Left lung (tissue), 10 donors: Measurements from ENCODE around the gene STYXL1. TPM values are rescaled to one million over a fixed set of nuclear protein-coding genes. Genes with fewer than 3 reads are reported as not detected.
"Not testable (repeated sequence)": the region's sequence is repeated elsewhere in the genome, so short reads cannot be mapped to it uniquely, and the experiment has no call there.

Source experiments
- ATAC-seq: fragments of 200-7000 bp; cut with Tn5 transposase; one replicate; pipeline ENCODE4 v1.9.1; 2020; ENCODE audit warnings: moderate library complexity
- DNase-seq, 4 donors: peaks; one replicate each; pipeline ENCODE4 v3.0.0-alpha.2; 2013 to 2020
- H3K27ac ChIP-seq, 2 donors: fragments of 200-600 bp; sonication (generic) in 1 of 2; one replicate each; pipeline versions ENCODE4 v1.5.0 to v1.8.0; 2020 to 2021
- H3K27me3 ChIP-seq, 2 donors: fragments of 200-600 bp; sonication (generic) in 1 of 2; one replicate each; pipeline versions ENCODE4 v1.5.0 to v1.8.0; 2020 to 2021
- H3K36me3 ChIP-seq, 2 donors: fragments of 200-600 bp; sonication (generic) in 1 of 2; one replicate each; pipeline versions ENCODE4 v1.5.0 to v1.8.0; 2020 to 2021
- H3K4me1 ChIP-seq, 2 donors: fragments of 200-600 bp; one replicate each; pipeline ENCODE4 v1.8.0; 2021
- H3K4me3 ChIP-seq, 2 donors: fragments of 200-600 bp; sonication (generic) in 1 of 2; one replicate each; pipeline versions ENCODE4 v1.5.0 to v1.8.0; 2020 to 2021; ENCODE audit warnings: mild to moderate bottlenecking in 1 of 2
- H3K9me3 ChIP-seq, 2 donors: fragments of 200-600 bp; sonication (generic) in 1 of 2; one replicate each; pipeline versions ENCODE4 v1.5.0 to v1.8.0; 2020 to 2021
- CTCF ChIP-seq, 2 donors: fragments of 200-600 bp; sonication (generic) in 1 of 2; IDR thresholded peaks; one replicate each; pipeline versions ENCODE4 v1.5.0 to v1.8.0; 2021; ENCODE audit warnings: antibody characterized with exemption in 2 of 2
- intact Hi-C, 2 donors: fragments of 100-400 bp; cut with DNase I; formaldehyde crosslinking; loops; one replicate each; pipeline versions ENCODE4 v1.11.2 to v1.14.2; 2022
- polyA plus RNA-seq, 6 donors: library from polyadenylated mRNA; unstranded; fragments of 120-200 nt; gene quantifications; one replicate each; pipeline ENCODE4 v1.2.1, GENCODE V29; 2013; ENCODE audit not compliant: insufficient read length in 6 of 6
- total RNA-seq, 2 donors: library from RNA; stranded (reverse); fragmentation: NEBNext Ultra II Directional; extraction: Animal tissue kit (Norgen Biotek cat#: 25700); gene quantifications; one replicate each; pipeline ENCODE4 v1.2.1, GENCODE V29; 2021
- donor health status: DM: no; HTN: yes; CAD: no.
- donor health status: DM: no; HTN: no; CAD: no.

STYXL1 gene
- total and polyA plus RNA-seq, 8 donors: 32.4 to 49.5 (median 37.7) TPM

GRCh38 chr7:76008156-76008687 is 39.6 kb downstream of the STYXL1 start:
- no peak overlapping the region for H3K4me3 ChIP-seq
- ATAC-seq: no peak

GRCh38 chr7:76005004-76005403 is 42.8 kb downstream of the STYXL1 start:
- DNase-seq, H3K9me3 ChIP-seq, H3K27me3 ChIP-seq, H3K27ac ChIP-seq, intact Hi-C loops, H3K4me3 ChIP-seq, ATAC-seq: not testable (repeated sequence)
- Histone ChIP-seq H3K36me3 (peaks cover 0 to 52% of the 10 kb centered on the region in 2 donors), H3K4me1 (peaks cover 7 to 23% of the 10 kb centered on the region in 2 donors)

More at GRCh38 chr7:76008156-76008687, 39.6 kb downstream of the STYXL1 start:
- TF ChIP-seq CTCF (IDR thresholded peaks at IDR 0.05): no peak
- Histone ChIP-seq H3K27ac (peak overlapping the region in 1 of 2 donors; percentile 59), H3K27me3 (no peaks in the 10 kb centered on the region), H3K36me3 (peaks cover 0 to 39% of the 10 kb centered on the region in 2 donors), H3K9me3 (no peaks in the 10 kb centered on the region), H3K4me1 (peaks cover 11 to 39% of the 10 kb centered on the region in 2 donors)
- DNase-seq: no peak
- intact Hi-C loops: no loop called here

- Histone ChIP-seq H3K4me1 (peaks cover 0 to 6% of the 10 kb centered on the region in 2 donors), H3K4me3 (no peak overlapping the region), H3K36me3 (peaks cover 0 to 54% of the 10 kb centered on the region in 2 donors), H3K27ac (no peak overlapping the region), H3K9me3 (no peaks in the 10 kb centered on the region), H3K27me3 (no peaks in the 10 kb centered on the region)
- intact Hi-C loops: no loop called here
- no peak for DNase-seq
- no peak for ATAC-seq
- TF ChIP-seq CTCF (IDR thresholded peaks at IDR 0.05): no peak
These were observed 44.4 kb downstream of the STYXL1 start for GRCh38 chr7:76003351-76003750.

- DNase-seq: peak in 1 of 4 donors; percentile 12
- TF ChIP-seq CTCF (IDR thresholded peaks at IDR 0.05): no peak
- no peak for ATAC-seq
- Histone ChIP-seq H3K9me3 (no peaks in the 10 kb centered on the region), H3K4me3 (no peak overlapping the region), H3K27ac (no peak overlapping the region), H3K36me3 (peaks cover 0 to 54% of the 10 kb centered on the region in 2 donors), H3K27me3 (no peaks in the 10 kb centered on the region), H3K4me1 (peaks cover 0 to under 1% of the 10 kb centered on the region in 2 donors)
- intact Hi-C loops: no loop called here
These were observed 45.0 kb downstream of the STYXL1 start for GRCh38 chr7:76002822-76003221.

- no peak overlapping the region for H3K4me3 ChIP-seq
- ATAC-seq (no peak), DNase-seq (peak in 1 of 4 donors; percentile 9)
- TF ChIP-seq CTCF (IDR thresholded peaks at IDR 0.05): no peak
- peaks cover 0 to 54% of the 10 kb centered on the region in 2 donors for H3K36me3 ChIP-seq
- no peak overlapping the region for H3K27ac ChIP-seq
- intact Hi-C loops: no loop called here
- no peaks in the 10 kb centered on the region for H3K27me3 ChIP-seq
- no peaks in the 10 kb centered on the region for H3K9me3 ChIP-seq
- H3K4me1 ChIP-seq: peaks cover 0 to 5% of the 10 kb centered on the region in 2 donors
These were observed 45.7 kb downstream of the STYXL1 start for GRCh38 chr7:76002139-76002538.

- DNase-seq (no peak), ATAC-seq (no peak)
- peaks cover 0 to 21% of the 10 kb centered on the region in 2 donors for H3K4me1 ChIP-seq
- H3K4me3 ChIP-seq: no peak overlapping the region
- intact Hi-C loops: no loop called here
- H3K27ac ChIP-seq: no peak overlapping the region
- no peak for TF ChIP-seq CTCF (IDR thresholded peaks at IDR 0.05)
- H3K9me3 ChIP-seq: no peaks in the 10 kb centered on the region
- H3K36me3 ChIP-seq: peaks cover 0 to 62% of the 10 kb centered on the region in 2 donors
- no peaks in the 10 kb centered on the region for H3K27me3 ChIP-seq
These were observed 47.2 kb downstream of the STYXL1 start for GRCh38 chr7:76000566-76000965.
